Measurements from ENCODE around the gene HOMEZ. TPM values are rescaled to one million over a fixed set of nuclear protein-coding genes. Genes with fewer than 3 reads are reported as not detected.

The HOMEZ gene
- total and polyA plus RNA-seq, 2 donors (not counting 3 experiments of a cell fraction or from before 2014, with no cell fraction given) = 11.3 to 16.8 TPM

GRCh38 chr14:23258256-23258655, 27.7 kb downstream of the HOMEZ start:
- Histone ChIP-seq H3K4me3 (replicated peaks in 1 of 3; ENCODE audit: insufficient read depth in 1 of 3, low read depth in 1 of 3, low read length in 3 of 3) (no peak overlapping the region), H3K9ac (replicated peaks; ENCODE audit: extremely low read depth, insufficient read depth, low read length) (no peak overlapping the region), H3K9me3 (replicated peaks; ENCODE audit: control insufficient read depth, insufficient read depth, low read length) (no peaks in the 10 kb centered on the region), H4K20me1 (replicated peaks; ENCODE audit: control insufficient read depth, extremely low read depth, insufficient read depth, low read length) (no peaks in the 10 kb centered on the region), H3K4me2 (ENCODE audit: insufficient read depth, low read length) (no peak overlapping the region), H3K27me3 (ENCODE audit: control insufficient read depth in 2 of 2, insufficient read depth in 2 of 2, low read length in 2 of 2) (peaks cover 19 to 26% of the 10 kb centered on the region in 2 experiments), H2AFZ (ENCODE audit: low read depth, low read length) (no peak overlapping the region), H3K9me1 (replicated peaks; ENCODE audit: control insufficient read depth, extremely low read depth, insufficient read depth, low read length) (no peaks in the 10 kb centered on the region), H3K36me3 (ENCODE audit: control insufficient read depth in 2 of 2, extremely low read depth in 1 of 2, insufficient read depth in 2 of 2, low read length in 2 of 2) (no peaks in the 10 kb centered on the region), H3K4me1 (ENCODE audit: control insufficient read depth, extremely low read depth, insufficient read depth, low read length) (no peaks in the 10 kb centered on the region), H3K27ac (ENCODE audit: insufficient read depth, low read depth, low read length) (no peak overlapping the region), H3K79me2 (ENCODE audit: control insufficient read depth, insufficient read depth, low read length) (no peaks in the 10 kb centered on the region)
- FAIRE-seq (no peak), DNase-seq (ENCODE audit: low read depth, low spot score) (no peak)
- ChIA-PET POLR2A (no interaction called here), CTCF (interaction anchor here (1.1 to 3.9 kb wide), 4 partner anchors 9 to 137 kb away, joined by 3 to 29 read pairs (median 4); no protein-coding TSS in a partner anchor)
- no TSS peak for BruUV-seq (replicated peaks)
- intact Hi-C loops (cut with micrococcal nuclease) (no loop called here), dilution Hi-C loops (cut with MboI; ENCODE audit: extremely low pct_ligation_motif_present, low sequenced_read_pairs) (no loop called here)
- TF ChIP-seq EZH2 (IDR thresholded peaks at IDR 0.05; ENCODE audit: borderline replicate concordance, low read depth, low read length, severe bottlenecking) = no peak

- Histone ChIP-seq H3K4me3 (replicated peaks in 1 of 3; ENCODE audit: insufficient read depth in 1 of 3, low read depth in 1 of 3, low read length in 3 of 3) (no peak overlapping the region), H3K9me3 (replicated peaks; ENCODE audit: control insufficient read depth, insufficient read depth, low read length) (no peaks in the 10 kb centered on the region), H3K9ac (replicated peaks; ENCODE audit: extremely low read depth, insufficient read depth, low read length) (no peak overlapping the region), H3K4me2 (ENCODE audit: insufficient read depth, low read length) (no peak overlapping the region), H3K79me2 (ENCODE audit: control insufficient read depth, insufficient read depth, low read length) (no peaks in the 10 kb centered on the region), H4K20me1 (replicated peaks; ENCODE audit: control insufficient read depth, extremely low read depth, insufficient read depth, low read length) (no peaks in the 10 kb centered on the region), H2AFZ (ENCODE audit: low read depth, low read length) (no peak overlapping the region), H3K9me1 (replicated peaks; ENCODE audit: control insufficient read depth, extremely low read depth, insufficient read depth, low read length) (no peaks in the 10 kb centered on the region), H3K27me3 (ENCODE audit: control insufficient read depth in 2 of 2, insufficient read depth in 2 of 2, low read length in 2 of 2) (peaks cover 7 to 9% of the 10 kb centered on the region in 2 experiments), H3K4me1 (ENCODE audit: control insufficient read depth, extremely low read depth, insufficient read depth, low read length) (no peaks in the 10 kb centered on the region), H3K27ac (ENCODE audit: insufficient read depth, low read depth, low read length) (no peak overlapping the region), H3K36me3 (ENCODE audit: control insufficient read depth in 2 of 2, extremely low read depth in 1 of 2, insufficient read depth in 2 of 2, low read length in 2 of 2) (no peaks in the 10 kb centered on the region)
- DNase-seq (ENCODE audit: low read depth, low spot score) (no peak), FAIRE-seq (no peak)
- ChIA-PET POLR2A (no interaction called here), CTCF (no interaction called here)
- dilution Hi-C loops (cut with MboI; ENCODE audit: extremely low pct_ligation_motif_present, low sequenced_read_pairs) (no loop called here), intact Hi-C loops (cut with micrococcal nuclease) (no loop called here)
- no peak for TF ChIP-seq FOS (IDR thresholded peaks at IDR 0.05; ENCODE audit: borderline replicate concordance, insufficient read depth, low read length)
- TF ChIP-seq GATA2 (IDR thresholded peaks at IDR 0.05; ENCODE audit: insufficient read depth, insufficient read length, low read depth, low read length) = no peak
- TF ChIP-seq, protein P1, sequence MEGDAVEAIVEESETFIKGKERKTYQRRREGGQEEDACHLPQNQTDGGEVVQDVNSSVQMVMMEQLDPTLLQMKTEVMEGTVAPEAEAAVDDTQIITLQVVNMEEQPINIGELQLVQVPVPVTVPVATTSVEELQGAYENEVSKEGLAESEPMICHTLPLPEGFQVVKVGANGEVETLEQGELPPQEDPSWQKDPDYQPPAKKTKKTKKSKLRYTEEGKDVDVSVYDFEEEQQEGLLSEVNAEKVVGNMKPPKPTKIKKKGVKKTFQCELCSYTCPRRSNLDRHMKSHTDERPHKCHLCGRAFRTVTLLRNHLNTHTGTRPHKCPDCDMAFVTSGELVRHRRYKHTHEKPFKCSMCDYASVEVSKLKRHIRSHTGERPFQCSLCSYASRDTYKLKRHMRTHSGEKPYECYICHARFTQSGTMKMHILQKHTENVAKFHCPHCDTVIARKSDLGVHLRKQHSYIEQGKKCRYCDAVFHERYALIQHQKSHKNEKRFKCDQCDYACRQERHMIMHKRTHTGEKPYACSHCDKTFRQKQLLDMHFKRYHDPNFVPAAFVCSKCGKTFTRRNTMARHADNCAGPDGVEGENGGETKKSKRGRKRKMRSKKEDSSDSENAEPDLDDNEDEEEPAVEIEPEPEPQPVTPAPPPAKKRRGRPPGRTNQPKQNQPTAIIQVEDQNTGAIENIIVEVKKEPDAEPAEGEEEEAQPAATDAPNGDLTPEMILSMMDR (IDR thresholded peaks at IDR 0.05; ENCODE audit: extremely low read depth in 1 of 2, insufficient read depth in 1 of 2, low read depth in 1 of 2, low read length in 2 of 2) = no peak
- TF ChIP-seq, protein P2, sequence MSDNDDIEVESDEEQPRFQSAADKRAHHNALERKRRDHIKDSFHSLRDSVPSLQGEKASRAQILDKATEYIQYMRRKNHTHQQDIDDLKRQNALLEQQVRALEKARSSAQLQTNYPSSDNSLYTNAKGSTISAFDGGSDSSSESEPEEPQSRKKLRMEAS (IDR thresholded peaks at IDR 0.05; ENCODE audit: insufficient read depth, insufficient read length) = no peak
- no peak for TF ChIP-seq EZH2 (IDR thresholded peaks at IDR 0.05; ENCODE audit: borderline replicate concordance, low read depth, low read length, severe bottlenecking)
- no peak for TF ChIP-seq POLR2A (IDR thresholded peaks at IDR 0.05; ENCODE audit: low read depth, low read length)
- TF ChIP-seq JUN (IDR thresholded peaks at IDR 0.05; ENCODE audit: borderline replicate concordance, insufficient read depth, insufficient read length, low read depth) = no peak
- TF ChIP-seq POLR2AphosphoS5 (IDR thresholded peaks at IDR 0.05; ENCODE audit: insufficient read depth, low read depth, low read length) = no peak
- TF ChIP-seq MYC (IDR thresholded peaks at IDR 0.05; ENCODE audit: low read depth, low read length) = no peak
- BruUV-seq (replicated peaks) = no TSS peak
Observed at GRCh38 chr14:23252420-23253333, 33.3 kb downstream of the HOMEZ start.

Data from endothelial cell of umbilical vein (primary cell).